ENCODE results near the gene WNT5A. TPM values are rescaled to one million over a fixed set of nuclear protein-coding genes. Genes with fewer than 3 reads are reported as not detected.

The WNT5A gene
- total and polyA plus RNA-seq, 2 experiments from 2014 or later, result 76.1 to 298 TPM

GRCh38 chr3:55449527-55449926 is 37.6 kb downstream of the WNT5A start:
- in situ Hi-C loops (cut with MboI), result no loop called here
- no peak overlapping the region for H3K27ac ChIP-seq

DNA sequence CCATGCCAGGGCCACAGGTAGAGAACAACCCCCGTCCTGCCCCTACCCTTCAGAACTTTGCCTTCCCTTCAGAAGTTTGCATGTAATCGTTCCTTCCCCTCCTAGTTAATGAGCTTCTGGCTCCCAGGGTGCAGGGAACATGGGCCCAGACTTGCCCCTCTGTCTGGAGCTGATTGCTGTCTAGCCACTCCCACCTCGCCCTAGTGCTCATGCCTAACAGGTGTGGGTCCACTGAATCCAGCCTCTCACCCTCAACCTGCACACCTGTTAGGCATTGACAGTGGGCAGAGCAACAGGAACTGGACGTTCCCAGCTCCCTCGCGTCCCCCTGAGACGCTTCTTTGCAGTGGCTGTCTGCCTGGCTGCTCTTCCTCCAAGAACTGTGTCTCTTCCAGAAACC is 40.3 kb downstream of the WNT5A start:
- Histone ChIP-seq H3K4me2 (ENCODE audit: unreplicated experiment) (no peak overlapping the region), H3K27ac (no peak overlapping the region), H3K9me2 (ENCODE audit: insufficient read depth) (no peaks in the 10 kb centered on the region), H4K20me1 (ENCODE audit: insufficient read depth) (no peaks in the 10 kb centered on the region), H3K4me1 (ENCODE audit: insufficient read depth) (no peaks in the 10 kb centered on the region), H3K4me3 (no peak overlapping the region), H3K79me2 (ENCODE audit: insufficient read depth) (no peaks in the 10 kb centered on the region), H3F3A (ENCODE audit: insufficient read depth) (no peaks in the 10 kb centered on the region), H2AFZ (no peak overlapping the region), H3K27me3 (replicated peaks; ENCODE audit: insufficient read depth) (no peaks in the 10 kb centered on the region), H3K36me3 (ENCODE audit: low read depth) (no peaks in the 10 kb centered on the region), H3K9ac (no peak overlapping the region), H3K9me3 (ENCODE audit: low read depth) (no peaks in the 10 kb centered on the region)
- in situ Hi-C loops (cut with MboI), result no loop called here
- WGBS, 2 experiments (ENCODE audit: low coverage in 1 of 2, low lambda C conversion rate in 2 of 2, missing lambda C conversion rate in 2 of 2), result 34 to 41% methylated on average over 7 of the region's 7 CpGs
- no peak for TF ChIP-seq EZH2 (IDR thresholded peaks at IDR 0.05; ENCODE audit: insufficient read depth, poor library complexity, severe bottlenecking)
- no peak for TF ChIP-seq EZH2phosphoT487 (IDR thresholded peaks at IDR 0.05; ENCODE audit: insufficient read depth, low read depth)
- no peak for DNase-seq

More at GRCh38 chr3:55449527-55449926, 37.6 kb downstream of the WNT5A start:
- H3K9ac ChIP-seq, result no peak overlapping the region
- H4K20me1 ChIP-seq (ENCODE audit: insufficient read depth), result no peaks in the 10 kb centered on the region
- H3K9me2 ChIP-seq (ENCODE audit: insufficient read depth), result no peaks in the 10 kb centered on the region
- no peak overlapping the region for H3K4me2 ChIP-seq (ENCODE audit: unreplicated experiment)
- no peaks in the 10 kb centered on the region for H3K9me3 ChIP-seq (ENCODE audit: low read depth)
- 81 to 88% methylated on average over 1 of the region's 1 CpG for WGBS, 2 experiments (ENCODE audit: low coverage in 1 of 2, low lambda C conversion rate in 2 of 2, missing lambda C conversion rate in 2 of 2)
- no peak for DNase-seq
- no peaks in the 10 kb centered on the region for H3K79me2 ChIP-seq (ENCODE audit: insufficient read depth)
- H3K4me1 ChIP-seq (ENCODE audit: insufficient read depth), result peaks cover 11% of the 10 kb centered on the region; the same call in 1 of the 2 replicates
- no peak overlapping the region for H3K4me3 ChIP-seq
- H2AFZ ChIP-seq, result no peak overlapping the region
- no peaks in the 10 kb centered on the region for H3K36me3 ChIP-seq (ENCODE audit: low read depth)
- H3K27me3 ChIP-seq (replicated peaks; ENCODE audit: insufficient read depth), result no peaks in the 10 kb centered on the region
- H3F3A ChIP-seq (ENCODE audit: insufficient read depth), result 0 out of 2 replicates have a peak, but pooled peaks cover 9% of the 10 kb centered on the region
- no peak for TF ChIP-seq EZH2 (IDR thresholded peaks at IDR 0.05; ENCODE audit: insufficient read depth, poor library complexity, severe bottlenecking)
- TF ChIP-seq EZH2phosphoT487 (IDR thresholded peaks at IDR 0.05; ENCODE audit: insufficient read depth, low read depth), result no peak

DNA sequence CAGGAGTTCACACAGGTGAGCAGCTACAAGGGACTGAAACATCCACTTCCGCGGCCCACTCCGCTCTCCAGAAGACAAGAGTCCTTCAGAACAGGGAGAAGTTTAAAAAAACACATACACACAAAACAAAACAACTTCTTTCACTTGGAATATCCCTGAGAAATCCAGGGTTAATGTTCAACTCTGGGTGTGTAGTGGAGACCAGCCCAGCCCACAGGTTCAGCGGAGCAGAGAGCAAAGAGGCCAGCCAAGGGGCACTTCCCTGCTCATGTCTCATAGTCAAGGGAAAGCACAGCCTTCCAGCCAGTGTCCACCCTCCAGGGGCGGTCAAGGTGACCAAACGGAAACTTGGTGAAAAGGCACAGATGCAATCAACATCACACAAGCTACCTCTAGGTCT is 41.6 kb downstream of the WNT5A start:
- Histone ChIP-seq H3F3A (ENCODE audit: insufficient read depth) (no peaks in the 10 kb centered on the region), H3K9me3 (ENCODE audit: low read depth) (no peaks in the 10 kb centered on the region), H3K9me2 (ENCODE audit: insufficient read depth) (no peaks in the 10 kb centered on the region), H3K4me2 (ENCODE audit: unreplicated experiment) (no peak overlapping the region), H4K20me1 (ENCODE audit: insufficient read depth) (no peaks in the 10 kb centered on the region), H3K9ac (no peak overlapping the region), H3K79me2 (ENCODE audit: insufficient read depth) (no peaks in the 10 kb centered on the region), H3K4me1 (ENCODE audit: insufficient read depth) (no peaks in the 10 kb centered on the region), H2AFZ (no peak overlapping the region), H3K27ac (no peak overlapping the region), H3K27me3 (replicated peaks; ENCODE audit: insufficient read depth) (no peaks in the 10 kb centered on the region), H3K4me3 (no peak overlapping the region), H3K36me3 (ENCODE audit: low read depth) (no peaks in the 10 kb centered on the region)
- in situ Hi-C loops (cut with MboI), result no loop called here
- no peak for TF ChIP-seq EZH2phosphoT487 (IDR thresholded peaks at IDR 0.05; ENCODE audit: insufficient read depth, low read depth)
- no peak for TF ChIP-seq EZH2 (IDR thresholded peaks at IDR 0.05; ENCODE audit: insufficient read depth, poor library complexity, severe bottlenecking)
- WGBS, 2 experiments (ENCODE audit: low coverage in 1 of 2, low lambda C conversion rate in 2 of 2, missing lambda C conversion rate in 2 of 2), result 81 to 82% methylated on average over 6 of the region's 6 CpGs
- DNase-seq, result no peak

DNA sequence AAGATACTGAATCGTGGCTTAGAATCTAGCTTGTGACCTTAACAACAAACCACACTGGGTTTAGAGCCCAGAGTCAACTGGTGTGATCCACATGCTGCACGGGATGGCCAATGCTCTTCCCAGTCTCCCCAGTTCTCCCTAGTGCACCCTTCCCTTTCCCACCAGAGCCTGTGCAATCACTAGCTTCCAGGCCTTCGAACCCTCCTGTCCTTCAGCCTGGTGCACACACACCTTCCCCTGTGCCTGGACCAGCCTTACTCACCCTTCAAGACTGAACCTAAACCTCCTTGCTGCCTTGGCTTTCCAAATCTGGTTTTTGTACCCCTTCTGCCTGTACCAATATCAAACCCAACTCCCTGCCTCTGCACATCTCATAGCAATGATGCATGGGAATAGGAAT is 43.8 kb downstream of the WNT5A start:
- Histone ChIP-seq H2AFZ (no peak overlapping the region), H3F3A (ENCODE audit: insufficient read depth) (no peaks in the 10 kb centered on the region), H3K9ac (no peak overlapping the region), H3K4me2 (ENCODE audit: unreplicated experiment) (no peak overlapping the region), H3K9me2 (ENCODE audit: insufficient read depth) (no peaks in the 10 kb centered on the region), H3K36me3 (ENCODE audit: low read depth) (no peaks in the 10 kb centered on the region), H3K79me2 (ENCODE audit: insufficient read depth) (no peaks in the 10 kb centered on the region), H3K9me3 (ENCODE audit: low read depth) (no peaks in the 10 kb centered on the region), H3K4me3 (no peak overlapping the region), H3K27me3 (replicated peaks; ENCODE audit: insufficient read depth) (no peaks in the 10 kb centered on the region), H4K20me1 (ENCODE audit: insufficient read depth) (no peaks in the 10 kb centered on the region), H3K27ac (no peak overlapping the region), H3K4me1 (ENCODE audit: insufficient read depth) (no peaks in the 10 kb centered on the region)
- in situ Hi-C loops (cut with MboI), result no loop called here
- no peak for DNase-seq
- TF ChIP-seq EZH2 (IDR thresholded peaks at IDR 0.05; ENCODE audit: insufficient read depth, poor library complexity, severe bottlenecking) (no peak), EZH2phosphoT487 (IDR thresholded peaks at IDR 0.05; ENCODE audit: insufficient read depth, low read depth) (no peak)
- WGBS, 2 experiments (ENCODE audit: low coverage in 1 of 2, low lambda C conversion rate in 2 of 2, missing lambda C conversion rate in 2 of 2), result 57 to 66% methylated on average over 3 of the region's 3 CpGs

DNA sequence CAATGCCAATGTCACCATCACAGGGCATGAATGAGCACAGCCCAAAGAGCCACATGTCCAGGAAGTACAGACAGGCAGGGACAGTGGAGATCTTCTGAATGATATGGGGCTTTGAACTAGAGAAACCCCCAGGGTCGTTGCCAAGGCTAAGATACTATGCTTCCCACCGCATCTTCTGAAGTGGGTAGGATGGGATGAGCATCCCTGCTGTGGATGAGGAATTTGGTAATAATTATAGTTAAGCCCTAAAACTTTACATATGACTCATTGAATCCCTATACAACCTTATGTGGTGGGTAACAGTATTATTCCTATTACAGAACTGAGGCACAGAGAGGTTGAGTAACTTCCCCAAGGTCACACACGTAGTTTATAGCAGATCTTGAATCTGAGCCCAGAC is 44.2 kb downstream of the WNT5A start:
- H3K9ac ChIP-seq, result no peak overlapping the region
- no peak overlapping the region for H3K4me2 ChIP-seq (ENCODE audit: unreplicated experiment)
- H3K9me3 ChIP-seq (ENCODE audit: low read depth), result no peaks in the 10 kb centered on the region
- in situ Hi-C loops (cut with MboI), result no loop called here
- H3K79me2 ChIP-seq (ENCODE audit: insufficient read depth), result no peaks in the 10 kb centered on the region
- H2AFZ ChIP-seq, result no peak overlapping the region
- H3K27ac ChIP-seq, result no peak overlapping the region
- H4K20me1 ChIP-seq (ENCODE audit: insufficient read depth), result no peaks in the 10 kb centered on the region
- TF ChIP-seq EZH2phosphoT487 (IDR thresholded peaks at IDR 0.05; ENCODE audit: insufficient read depth, low read depth) (no peak), EZH2 (IDR thresholded peaks at IDR 0.05; ENCODE audit: insufficient read depth, poor library complexity, severe bottlenecking) (no peak)
- WGBS, 2 experiments (ENCODE audit: low coverage in 1 of 2, low lambda C conversion rate in 2 of 2, missing lambda C conversion rate in 2 of 2), result 59 to 61% methylated on average over 3 of the region's 3 CpGs
- H3K9me2 ChIP-seq (ENCODE audit: insufficient read depth), result no peaks in the 10 kb centered on the region
- no peak for DNase-seq
- H3K4me3 ChIP-seq, result no peak overlapping the region
- H3K4me1 ChIP-seq (ENCODE audit: insufficient read depth), result no peaks in the 10 kb centered on the region
- H3K36me3 ChIP-seq (ENCODE audit: low read depth), result no peaks in the 10 kb centered on the region
- no peaks in the 10 kb centered on the region for H3K27me3 ChIP-seq (replicated peaks; ENCODE audit: insufficient read depth)
- no peaks in the 10 kb centered on the region for H3F3A ChIP-seq (ENCODE audit: insufficient read depth)

Measured in GM23248 (cell line).